H4 (cell line): Measurements from ENCODE around the gene MNAT1. TPM values are rescaled to one million over a fixed set of nuclear protein-coding genes. Genes with fewer than 3 reads are reported as not detected.

Experiments
- DNase-seq: peaks from one replicate; pipeline ENCODE4 v3.0.0-alpha.2; 2015; ENCODE audit warnings: low spot score
- total RNA-seq: library from RNA; depleted of rRNA; stranded (reverse); fragments of >200 nt; shearing (Covaris generic); gene quantifications from 2 replicates; pipeline ENCODE4 v1.2.3, GENCODE V29; 2014

The MNAT1 gene
- total RNA-seq, 1 experiment from 2014 or later = 65.5 TPM

GRCh38 chr14:60968099-60968498, 233.5 kb downstream of the MNAT1 start:
- no peak for DNase-seq

- no peak for DNase-seq
These were observed 234.1 kb downstream of the MNAT1 start for GRCh38 chr14:60968671-60969070.

GRCh38 chr14:60970146-60970545, 235.6 kb downstream of the MNAT1 start:
- DNase-seq = no peak

DNA sequence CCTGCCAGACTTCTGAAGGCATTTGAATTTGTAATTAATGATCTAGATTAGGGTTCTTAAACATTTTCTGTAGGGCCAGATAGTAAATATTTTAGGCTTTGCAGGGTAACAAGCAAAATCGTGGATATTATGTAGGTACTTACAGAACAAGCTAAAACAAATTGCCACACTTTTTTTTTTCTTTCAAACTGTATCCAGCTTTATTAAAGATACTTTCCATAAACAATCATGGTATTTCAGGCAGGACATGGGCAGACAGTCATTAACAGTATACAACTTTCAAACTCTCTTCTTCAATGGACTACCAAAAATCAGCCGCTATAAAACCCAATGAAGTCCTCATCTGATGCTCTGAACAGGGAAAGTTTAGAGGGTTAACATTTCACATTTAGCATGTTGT, 236.7 kb downstream of the MNAT1 start:
- no peak for DNase-seq

DNA sequence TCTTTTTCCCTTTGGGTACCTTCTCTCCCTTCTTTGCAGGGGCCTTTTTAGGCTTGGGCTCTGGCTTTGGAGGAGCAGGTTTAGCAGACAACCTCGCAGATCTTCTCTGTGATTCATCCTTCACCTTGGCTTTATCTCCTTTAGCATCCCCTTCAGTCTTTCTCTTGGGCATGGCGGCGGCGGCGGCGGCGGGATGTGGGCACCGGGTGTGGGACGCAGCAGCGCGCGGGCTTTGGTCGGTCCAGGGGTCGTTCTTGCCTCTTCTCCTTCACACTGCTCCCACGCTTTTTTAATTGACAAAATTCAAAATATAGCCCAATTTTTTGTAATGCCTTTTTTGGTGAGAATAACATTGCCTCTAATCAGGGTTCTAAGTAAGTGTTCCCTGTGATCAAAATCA, 237.7 kb downstream of the MNAT1 start:
- no peak for DNase-seq

- no peak for DNase-seq
These were observed 238.5 kb downstream of the MNAT1 start for GRCh38 chr14:60973070-60973469.

DNA sequence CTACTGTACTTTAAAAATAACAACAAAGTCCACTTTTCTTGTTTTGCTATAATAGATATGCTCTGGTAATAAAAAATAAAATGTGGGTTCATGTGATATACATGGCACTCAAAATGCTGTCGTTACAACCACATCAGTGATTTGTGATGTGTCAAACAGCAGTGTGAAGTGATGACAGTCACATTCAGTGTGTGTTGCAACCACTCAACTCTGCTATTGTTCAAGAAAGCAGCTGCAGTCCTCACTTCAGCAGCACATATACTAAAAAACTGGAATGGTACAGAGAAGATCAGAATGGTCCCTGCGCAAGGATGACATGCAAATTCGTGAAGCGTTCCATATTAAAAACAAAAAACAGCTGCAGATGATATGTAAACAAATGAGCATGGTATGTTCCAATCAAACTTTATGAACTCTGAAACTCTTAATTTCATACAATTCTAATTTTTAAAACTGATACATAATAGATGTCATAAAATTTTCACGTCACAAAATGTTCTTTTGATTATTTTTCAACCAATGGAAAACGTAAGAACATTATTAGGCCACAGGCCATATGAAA, 239.6 kb downstream of the MNAT1 start:
- no peak for DNase-seq

DNA sequence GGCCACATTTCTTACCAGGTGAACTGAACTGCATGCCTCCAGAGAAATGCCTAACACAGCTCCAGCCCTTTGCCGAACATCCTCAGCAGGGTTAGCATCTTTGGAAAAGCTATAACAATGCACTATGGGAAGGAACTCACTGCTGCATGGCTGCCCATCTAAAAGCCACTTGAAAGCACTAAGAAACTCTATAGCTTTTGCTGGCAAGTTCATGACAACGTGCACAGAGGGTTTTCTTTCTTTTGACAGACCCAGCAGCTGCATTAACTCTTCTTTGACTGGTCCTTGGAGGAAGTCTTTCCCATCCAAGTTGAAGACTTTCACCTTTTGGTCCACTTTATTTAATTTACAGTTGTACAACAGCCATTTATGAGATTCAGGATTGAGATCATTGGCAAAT, 241.0 kb downstream of the MNAT1 start:
- DNase-seq = no peak

DNA sequence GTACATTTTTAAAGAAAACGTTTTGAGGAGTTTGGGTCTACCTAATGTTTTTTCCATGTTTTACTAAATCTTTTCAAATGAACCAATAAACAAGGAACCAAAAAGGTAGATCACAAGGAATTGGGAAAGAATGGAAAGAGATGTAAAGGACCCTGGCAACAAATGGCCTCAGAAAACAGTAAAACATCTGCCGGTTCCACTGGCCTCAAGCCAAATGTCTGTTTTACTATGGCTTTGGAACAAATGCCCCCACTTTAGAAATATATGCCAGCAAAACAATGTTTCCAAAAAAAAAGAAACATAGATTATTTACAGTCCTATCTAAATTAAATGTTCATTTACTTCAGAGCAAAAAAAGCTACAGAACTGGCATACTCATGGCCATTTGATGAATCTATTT, 243.3 kb downstream of the MNAT1 start:
- DNase-seq = no peak

DNA sequence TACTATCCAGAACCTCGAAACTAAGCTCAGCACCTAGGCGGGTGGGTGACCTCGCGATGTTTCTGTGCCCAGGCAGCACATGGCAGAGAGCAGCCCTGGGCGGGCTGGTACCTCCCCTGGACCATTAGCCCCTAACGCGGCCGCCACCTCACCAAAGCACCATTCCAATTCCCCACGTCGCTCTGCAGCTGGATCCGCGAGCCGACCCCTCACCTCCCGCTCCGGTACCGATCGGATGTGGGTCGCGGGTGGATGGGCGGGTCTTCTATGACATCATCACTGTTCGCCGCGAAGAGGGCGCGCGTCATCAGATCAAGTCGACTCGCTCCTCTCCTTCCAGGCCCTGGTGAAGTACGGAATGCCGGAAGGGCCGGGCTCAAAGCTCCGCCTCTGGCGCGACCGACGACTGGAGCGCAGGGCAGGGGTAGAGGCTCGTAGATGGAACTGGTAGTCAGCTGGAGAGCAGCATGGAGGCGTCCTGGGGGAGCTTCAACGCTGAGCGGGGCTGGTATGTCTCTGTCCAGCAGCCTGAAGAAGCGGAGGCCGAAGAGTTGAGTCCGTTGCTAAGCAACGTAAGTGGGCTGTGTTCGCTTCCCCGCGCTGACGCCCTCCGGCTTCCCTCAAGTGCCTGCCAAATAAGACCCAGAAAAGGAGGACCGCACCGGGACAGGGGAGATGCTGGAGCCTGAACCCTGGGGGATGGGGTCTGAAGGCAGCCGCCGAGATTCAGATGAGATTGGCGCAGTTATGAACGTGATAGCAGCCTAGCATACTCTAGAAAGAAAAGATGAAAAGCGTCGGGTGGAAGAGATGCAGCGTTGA, 246.5 kb downstream of the MNAT1 start, which contains the start of the genes SLC38A6 and TRMT5:
Gene SLC38A6 (plus strand): TSS at position 435 of the 822 bp plus-strand sequence. CDS start 33 bp downstream, at position 468.
Gene TRMT5 (minus strand): TSS at position 269 of the 822 bp plus-strand sequence. CDS start 106 bp downstream, at position 163.
- DNase-seq = peak; percentile 93

- peak; percentile 64 for DNase-seq
These were observed 247.3 kb downstream of the MNAT1 start for GRCh38 chr14:60981633-60982455.

DNA sequence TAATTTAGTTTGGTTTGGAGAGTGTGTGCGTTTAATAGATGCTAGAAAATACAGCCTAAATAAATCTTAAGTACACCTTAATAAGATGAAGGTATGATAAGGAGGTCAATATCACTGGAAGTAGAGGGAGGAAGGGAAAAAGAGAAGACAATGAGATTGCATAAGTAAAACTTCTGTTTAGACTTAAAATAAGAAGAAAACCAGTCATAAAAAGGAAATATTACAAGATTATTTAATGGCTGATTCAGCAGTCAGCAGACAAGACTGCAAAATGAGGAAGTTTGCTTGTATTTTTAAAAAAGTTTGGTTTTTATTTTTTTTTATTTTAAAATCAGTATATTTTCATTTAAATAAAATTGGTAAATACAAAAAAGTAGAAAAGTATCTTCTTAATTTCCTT, 249.6 kb downstream of the MNAT1 start:
- no peak for DNase-seq

- DNase-seq = no peak
These were observed 251.9 kb downstream of the MNAT1 start for GRCh38 chr14:60986500-60986899.

GRCh38 chr14:60989599-60989998, 255.0 kb downstream of the MNAT1 start:
- DNase-seq = no peak

- DNase-seq = no peak
These were observed 264.1 kb downstream of the MNAT1 start for GRCh38 chr14:60998617-60999016.

DNA sequence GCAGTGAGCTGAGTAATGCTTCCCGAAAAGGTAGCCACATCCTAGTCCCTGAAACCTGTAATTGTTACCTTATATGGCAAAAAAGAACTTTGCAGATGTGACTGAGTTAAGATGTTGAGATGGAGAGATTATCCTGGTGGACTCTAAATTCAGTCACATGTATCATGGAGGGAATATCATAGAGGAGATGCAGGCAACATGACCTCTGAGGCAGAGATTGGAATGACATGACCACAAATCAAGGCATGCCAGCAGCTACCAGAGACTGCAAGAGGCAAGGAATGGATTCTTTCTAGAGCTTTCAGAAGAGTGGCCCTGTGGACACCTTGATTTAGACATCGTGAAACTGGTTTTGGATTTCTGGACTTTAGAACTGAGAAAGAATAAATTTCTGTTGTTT, 265.0 kb downstream of the MNAT1 start:
- no peak for DNase-seq

GRCh38 chr14:61003571-61003970, 269.0 kb downstream of the MNAT1 start:
- no peak for DNase-seq

- DNase-seq = no peak
These were observed 285.0 kb downstream of the MNAT1 start for GRCh38 chr14:61019537-61019936.
